HEK293 (cell line): ENCODE data around the gene TBC1D24.

Source experiments
- CTCF ChIP-seq: fragments of 450-650 bp; formaldehyde crosslinking; IDR thresholded peaks from 2 replicates; pipeline ENCODE4 v1.5.1; 2016; ENCODE audit warnings: missing biosample characterization, missing genetic modification characterization
- FEZF1 ChIP-seq: fragments of 450-650 bp; formaldehyde crosslinking; IDR thresholded peaks from 2 replicates; pipeline ENCODE4 v1.5.1; 2016; ENCODE audit warnings: missing biosample characterization, missing genetic modification characterization
- PATZ1 ChIP-seq: fragments of 450-650 bp; formaldehyde crosslinking; IDR thresholded peaks from 2 replicates; pipeline ENCODE4 v1.5.1; 2016; ENCODE audit warnings: missing biosample characterization, missing genetic modification characterization
- REST ChIP-seq: fragments of 450-650 bp; formaldehyde crosslinking; IDR thresholded peaks from 2 replicates; pipeline ENCODE4 v1.5.1; 2016; ENCODE audit warnings: missing biosample characterization, missing genetic modification characterization
- SCRT2 ChIP-seq: fragments of 450-650 bp; formaldehyde crosslinking; IDR thresholded peaks from 2 replicates; pipeline ENCODE4 v1.5.1; 2016; ENCODE audit warnings: missing biosample characterization, missing genetic modification characterization
- YY1 ChIP-seq: fragments of 450-650 bp; formaldehyde crosslinking; IDR thresholded peaks from 2 replicates; pipeline ENCODE4 v1.5.1; 2018; ENCODE audit warnings: missing biosample characterization, missing genetic modification characterization
- ZNF112 ChIP-seq: fragments of 450-650 bp; formaldehyde crosslinking; IDR thresholded peaks from 2 replicates; pipeline ENCODE4 v1.5.0; 2017; ENCODE audit warnings: missing biosample characterization, missing genetic modification characterization
- ZNF335 ChIP-seq: fragments of 450-650 bp; formaldehyde crosslinking; conservative IDR thresholded peaks from 2 replicates; pipeline ENCODE4 v1.5.1; 2016; ENCODE audit warnings: missing biosample characterization, missing genetic modification characterization
- ZNF488 ChIP-seq: fragments of 450-650 bp; formaldehyde crosslinking; IDR thresholded peaks from 2 replicates; pipeline ENCODE4 v1.5.1; 2016; ENCODE audit warnings: missing biosample characterization, missing genetic modification characterization
- ZSCAN18 ChIP-seq: fragments of 450-650 bp; formaldehyde crosslinking; IDR thresholded peaks from 2 replicates; pipeline ENCODE4 v1.5.1; 2016; ENCODE audit warnings: missing biosample characterization, missing genetic modification characterization

- TF ChIP-seq ZNF112 (no peak), CTCF (no peak), YY1 (tag by site-specific recombination) (no peak), REST (tag by site-specific recombination) (no peak), PATZ1 (no peak), ZNF335 (tag by site-specific recombination) (no peak), ZSCAN18 (tag by site-specific recombination) (no peak), SCRT2 (tag by site-specific recombination) (no peak), FEZF1 (tag by site-specific recombination) (no peak), ZNF488 (tag by site-specific recombination) (no peak)
Observed at GRCh38 chr16:2493605-2494004, 18.7 kb downstream of the TBC1D24 start.
